Measurements from ENCODE around the gene FBXW12. TPM values are rescaled to one million over a fixed set of nuclear protein-coding genes. Genes with fewer than 3 reads are reported as not detected.
A peak's percentile ranks its signal among the peaks of the same experiment; 100 is the strongest.

FBXW12 gene
- total and polyA plus RNA-seq, 2 of the 8 experiments (the other 6 are each of a cell fraction or from before 2014, with no cell fraction given): 0.35 to 0.85 TPM

DNA sequence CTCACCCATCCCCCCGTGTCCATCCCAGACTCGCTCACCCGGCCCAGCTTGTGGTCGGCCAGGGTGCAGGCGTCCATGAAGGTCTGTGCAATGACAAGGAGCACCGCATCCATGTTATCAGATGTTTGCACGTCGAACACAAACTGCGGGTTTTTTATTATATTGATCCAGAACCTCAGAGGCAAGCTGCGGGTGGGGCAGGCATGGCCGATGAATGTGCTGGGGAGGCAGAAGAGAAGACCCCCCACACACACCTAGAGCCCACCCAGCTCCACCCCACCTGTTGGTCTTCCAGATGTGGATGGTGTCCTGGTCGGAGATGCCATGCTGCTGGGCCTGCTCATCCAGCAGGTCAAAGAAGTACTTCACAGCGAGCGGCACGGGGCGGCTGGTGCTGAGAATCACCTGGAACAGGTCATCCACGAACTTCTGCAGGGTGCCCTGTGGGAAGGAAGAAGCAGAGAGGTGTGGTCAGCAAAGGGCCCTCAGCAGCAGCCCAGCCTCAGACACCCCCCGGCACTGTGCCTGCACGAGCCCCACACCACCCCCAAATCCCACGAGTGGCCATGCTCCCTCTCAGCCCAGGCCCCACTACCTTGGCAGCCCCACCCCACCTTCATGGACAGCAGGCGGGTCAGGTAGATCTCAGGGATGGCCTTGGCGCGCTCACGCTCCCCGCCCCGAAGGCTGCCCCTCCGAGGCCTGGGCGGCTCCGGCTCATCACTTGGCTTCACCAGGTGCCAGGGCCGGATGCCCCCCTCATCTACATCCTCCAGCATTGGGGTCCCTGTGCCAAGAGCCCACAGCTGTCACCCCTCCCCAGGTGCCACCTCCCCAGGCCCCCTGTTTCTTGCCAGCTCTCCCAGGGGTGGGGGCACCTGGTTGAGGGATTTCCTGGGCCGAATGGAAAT is 37.5 kb downstream of the FBXW12 start:
- Histone ChIP-seq H4K91ac (replicated peaks; ENCODE audit: insufficient read length, low read length) (no peak overlapping the region), H3K79me2 (ENCODE audit: control insufficient read depth in 1 of 2, insufficient read depth in 2 of 2, low read length in 2 of 2) (no peaks in the 10 kb centered on the region), H2AFZ (ENCODE audit: low read length) (no peak overlapping the region), H4K8ac (ENCODE audit: extremely low read depth, insufficient read depth, low read length) (peak overlapping the region; percentile 57), H3K56ac (replicated peaks; ENCODE audit: insufficient read length, low read depth, low read length) (no peak overlapping the region), H3K79me1 (ENCODE audit: low read depth, low read length) (no peaks in the 10 kb centered on the region; the same call in 1 of the 2 replicates), H3K27ac (ENCODE audit: low read depth, low read length) (no peak overlapping the region), H2BK12ac (ENCODE audit: low read depth, low read length) (no peak overlapping the region), H3K18ac (ENCODE audit: extremely low read depth, low read length) (no peak overlapping the region), H3K23ac (ENCODE audit: insufficient read length) (no peak overlapping the region), H3K4me1 (replicated peaks in 1 of 4; ENCODE audit: control insufficient read depth in 3 of 4, insufficient read depth in 4 of 4, low read length in 3 of 4) (no peaks in the 10 kb centered on the region), H4K5ac (ENCODE audit: insufficient read length, low read depth, low read length) (no peak overlapping the region), H4K20me1 (replicated peaks in 1 of 2; ENCODE audit: control insufficient read depth in 1 of 2, insufficient read depth in 2 of 2, low read length in 2 of 2) (peaks cover 7 to 43% of the 10 kb centered on the region in 2 experiments), H2BK120ac (replicated peaks; ENCODE audit: low read depth, low read length) (no peak overlapping the region), H2BK15ac (ENCODE audit: low read length) (no peak overlapping the region), H3K36me3 (ENCODE audit: control insufficient read depth in 2 of 4, insufficient read depth in 4 of 4, low read length in 3 of 4) (peaks cover 69 to 91% (median 88%) of the 10 kb centered on the region in 4 experiments), H2AK5ac (ENCODE audit: low read depth, low read length) (no peak overlapping the region), H2BK20ac (ENCODE audit: low read length) (no peak overlapping the region), H3K4me2 (ENCODE audit: insufficient read depth in 1 of 2, low read depth in 2 of 2, low read length in 2 of 2) (no peak overlapping the region), H3K4ac (replicated peaks; ENCODE audit: insufficient read length, low read depth, low read length) (no peak overlapping the region), H3K14ac (ENCODE audit: insufficient read length) (no peak overlapping the region), H2BK5ac (ENCODE audit: low read depth, low read length) (no peak overlapping the region), H3K27me3 (replicated peaks in 1 of 4; ENCODE audit: control insufficient read depth in 3 of 4, extremely low read depth in 1 of 4, insufficient read depth in 3 of 4, low read length in 3 of 4) (no peaks in the 10 kb centered on the region), H3K23me2 (ENCODE audit: low read depth, low read length) (no peaks in the 10 kb centered on the region), H3K4me3 (ENCODE audit: extremely low read depth in 1 of 4, insufficient read depth in 2 of 4, low read depth in 3 of 4, low read length in 4 of 4) (no peak overlapping the region), H3K9me3 (ENCODE audit: insufficient read depth in 2 of 2, low read depth in 1 of 2, low read length in 1 of 2) (no peaks in the 10 kb centered on the region), H3K9ac (replicated peaks in 1 of 4; ENCODE audit: extremely low read depth in 1 of 4, low read depth in 3 of 4, low read length in 3 of 4) (no peak overlapping the region)
- FAIRE-seq (no peak), DNase-seq (ENCODE audit: low read depth in 1 of 2, low spot score in 2 of 2) (no peak)
- POLR2A ChIA-PET (ENCODE audit: partially characterized antibody): interaction anchor here (1.1 to 31.5 kb wide), 4 partner anchors 2 to 53 kb away, joined by 3 to 650 read pairs (median 326); partner anchors contain the start of gene PLXNB1
- CTCF ChIA-PET (ENCODE audit: partially characterized antibody): interaction anchor here (0.7 to 7.7 kb wide), 14 partner anchors 9 to 217 kb away, joined by 3 to 130 read pairs (median 8); no protein-coding TSS in a partner anchor
- WGBS, 2 experiments (ENCODE audit: extremely low coverage in 1 of 2, insufficient coverage in 1 of 2, insufficient read length in 1 of 2, insufficient replicate concordance in 2 of 2, low coverage in 1 of 2, low lambda C conversion rate in 2 of 2, missing lambda C conversion rate in 1 of 2): 92% methylated on average over 26 of the region's 31 CpGs; no CpG with 5 or more reads in 1 of the 2 experiments
- no peak for TF ChIP-seq ZNF274 (IDR thresholded peaks at IDR 0.05; ENCODE audit: borderline replicate concordance, extremely low read depth, low read length)
- TF ChIP-seq BRCA1 (IDR thresholded peaks at IDR 0.05; ENCODE audit: low read depth, low read length): no peak
- no peak for TF ChIP-seq RAD21 (IDR thresholded peaks at IDR 0.05 in 1 of 2, conservative IDR thresholded peaks at IDR 0.05 in 1 of 2; ENCODE audit: low read depth in 2 of 2, low read length in 2 of 2)
- TF ChIP-seq TCF12 (IDR thresholded peaks at IDR 0.05; ENCODE audit: low read depth, low read length): no peak
- no peak for TF ChIP-seq CHD2 (IDR thresholded peaks at IDR 0.05; ENCODE audit: low read length)
- no peak for TF ChIP-seq PHF8 (conservative IDR thresholded peaks at IDR 0.05; ENCODE audit: low read depth, low read length)
- TF ChIP-seq, protein P1, sequence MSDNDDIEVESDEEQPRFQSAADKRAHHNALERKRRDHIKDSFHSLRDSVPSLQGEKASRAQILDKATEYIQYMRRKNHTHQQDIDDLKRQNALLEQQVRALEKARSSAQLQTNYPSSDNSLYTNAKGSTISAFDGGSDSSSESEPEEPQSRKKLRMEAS (IDR thresholded peaks at IDR 0.05): no peak

Data from H1 (cell line).